Measurements from ENCODE around the gene KIAA0408.

Gene KIAA0408

GRCh38 chr6:127459231-127459641 is at the start of gene KIAA0408:
TSS of gene KIAA0408 (minus strand) at chr6:127459389. CDS start at chr6:127453981, 5,408 bp downstream.
- DNase-seq (ENCODE audit: low spot score) = peak; percentile 60

DNA sequence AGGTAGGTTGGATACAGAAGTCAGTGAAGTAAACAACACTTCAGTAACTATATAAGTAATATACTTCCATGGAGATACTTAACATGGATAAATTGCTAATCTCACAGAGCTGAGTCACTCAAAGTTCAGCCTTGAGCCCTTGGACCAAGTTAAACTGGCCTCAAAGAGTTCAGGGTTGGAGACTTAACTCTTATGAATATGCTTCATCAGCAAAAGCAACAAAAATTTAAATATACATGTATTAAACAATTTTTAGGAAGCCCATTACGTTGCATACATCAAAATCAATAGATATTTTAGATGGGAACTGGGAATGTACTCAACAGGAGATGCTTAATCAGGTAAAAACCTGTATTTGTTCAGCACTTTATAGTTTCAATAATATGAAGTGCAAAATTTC is 47.7 kb upstream of the KIAA0408 start:
- no peak for DNase-seq (ENCODE audit: low spot score)

GRCh38 chr6:127503022-127503421 is 43.8 kb upstream of the KIAA0408 start:
- no peak for DNase-seq (ENCODE audit: low spot score)

GRCh38 chr6:127497410-127497809 is 38.2 kb upstream of the KIAA0408 start:
- no peak for DNase-seq (ENCODE audit: low spot score)

GRCh38 chr6:127496471-127496870 is 37.3 kb upstream of the KIAA0408 start:
- DNase-seq (ENCODE audit: low spot score) = no peak

DNA sequence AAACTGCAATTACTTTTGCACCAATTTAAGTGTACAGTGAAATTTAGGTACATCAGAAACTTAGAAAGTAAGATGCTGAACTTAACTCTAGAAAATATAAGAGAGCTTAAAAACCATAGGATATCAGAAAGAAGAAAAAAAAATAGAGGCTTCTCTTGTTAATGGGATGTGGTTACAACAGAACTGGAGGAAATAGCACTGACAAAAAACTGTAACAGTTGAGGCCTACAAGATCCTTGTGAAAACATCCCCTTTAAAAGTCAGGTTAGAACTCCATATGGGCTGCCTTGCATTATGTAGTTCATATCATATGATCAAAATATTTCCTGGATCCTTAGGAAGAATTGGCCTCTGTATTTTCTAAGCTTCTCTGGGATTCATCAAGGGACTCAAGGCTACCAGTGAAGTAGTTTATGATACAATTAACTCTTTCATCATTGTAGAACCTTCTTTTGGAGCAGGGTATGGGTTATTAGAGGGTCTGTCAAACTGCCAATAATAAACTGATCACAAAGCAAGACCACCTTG is 35.1 kb upstream of the KIAA0408 start:
- DNase-seq (ENCODE audit: low spot score) = no peak

- DNase-seq (ENCODE audit: low spot score) = no peak
Observed at GRCh38 chr6:127489248-127489647, 30.1 kb upstream of the KIAA0408 start.

DNA sequence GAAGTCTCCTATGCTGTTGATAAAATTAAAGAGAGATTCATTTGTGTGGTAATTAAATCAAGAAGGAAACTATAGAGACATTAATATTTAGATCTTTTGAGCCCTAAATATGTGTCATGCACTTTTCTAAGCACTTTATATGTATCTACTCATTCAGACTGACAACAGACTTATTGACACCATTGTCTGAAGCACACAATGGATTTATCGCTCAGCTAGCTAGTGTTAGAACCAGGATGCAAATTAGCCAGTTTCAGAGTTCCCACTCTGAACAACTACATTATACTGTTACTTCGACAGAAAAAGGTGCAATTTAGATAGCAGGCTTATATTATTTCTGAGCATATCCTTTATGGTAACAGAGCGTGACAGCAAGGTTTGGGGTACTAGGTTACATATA is 27.7 kb upstream of the KIAA0408 start:
- no peak for DNase-seq (ENCODE audit: low spot score)

DNA sequence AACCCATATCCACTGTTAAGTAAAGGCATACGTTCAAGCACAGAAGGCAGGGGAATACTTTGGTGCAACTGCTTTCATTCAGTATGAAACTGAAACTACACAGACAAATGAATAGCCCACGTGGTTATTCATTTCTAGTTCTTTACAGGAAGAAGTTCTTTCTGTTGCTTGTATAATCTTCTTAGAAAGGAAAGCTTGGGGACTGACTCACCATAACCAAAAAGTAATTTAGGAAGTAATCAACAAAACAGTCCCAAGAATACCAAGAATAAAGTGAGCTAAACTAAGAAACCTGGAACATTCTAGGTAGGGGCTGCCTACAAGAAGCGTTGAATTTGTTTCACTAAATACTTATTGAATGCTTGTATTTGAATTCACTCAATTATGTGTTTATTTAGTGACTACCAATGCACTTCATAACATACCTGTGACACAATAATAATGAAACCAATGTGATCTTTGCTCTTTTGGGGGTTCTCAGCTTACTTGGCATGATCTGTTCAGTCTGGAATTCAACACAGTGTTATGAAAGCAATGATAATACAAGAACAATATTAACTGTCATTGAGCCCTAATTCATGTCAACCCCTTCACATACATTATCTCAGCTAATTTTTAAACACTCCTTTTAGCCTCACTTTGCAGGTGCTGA is 25.1 kb upstream of the KIAA0408 start:
- no peak for DNase-seq (ENCODE audit: low spot score)

DNA sequence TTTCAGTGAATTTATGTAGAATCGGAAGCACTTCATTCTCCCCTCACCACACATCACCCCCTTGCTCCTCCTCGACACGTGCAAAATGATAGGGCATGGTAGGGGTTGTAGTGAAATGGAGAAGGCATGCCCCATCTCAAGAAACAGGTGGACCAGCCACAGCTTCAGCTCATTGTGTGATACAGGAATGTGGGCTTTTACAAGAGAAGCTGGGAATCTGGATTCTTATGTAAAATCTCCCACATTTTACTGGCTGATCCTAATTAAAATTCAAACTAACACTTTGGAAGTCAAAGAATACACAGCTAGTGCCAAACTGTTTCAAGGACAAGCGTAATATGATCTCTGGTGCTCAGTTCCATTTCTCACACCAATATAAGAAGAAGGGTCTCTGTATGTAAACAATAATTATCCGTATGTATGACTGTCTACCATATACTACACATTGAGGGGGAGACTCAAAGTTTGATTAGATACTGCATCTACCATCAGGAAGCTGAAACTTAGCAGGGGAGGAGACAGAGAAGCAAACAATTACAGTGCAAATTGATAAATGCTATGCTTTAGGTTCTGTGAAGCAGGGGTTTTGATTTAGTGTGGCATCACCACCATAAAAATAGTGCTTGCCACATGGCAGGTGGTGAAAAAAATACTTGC is 24.3 kb upstream of the KIAA0408 start:
- DNase-seq (ENCODE audit: low spot score) = no peak

DNA sequence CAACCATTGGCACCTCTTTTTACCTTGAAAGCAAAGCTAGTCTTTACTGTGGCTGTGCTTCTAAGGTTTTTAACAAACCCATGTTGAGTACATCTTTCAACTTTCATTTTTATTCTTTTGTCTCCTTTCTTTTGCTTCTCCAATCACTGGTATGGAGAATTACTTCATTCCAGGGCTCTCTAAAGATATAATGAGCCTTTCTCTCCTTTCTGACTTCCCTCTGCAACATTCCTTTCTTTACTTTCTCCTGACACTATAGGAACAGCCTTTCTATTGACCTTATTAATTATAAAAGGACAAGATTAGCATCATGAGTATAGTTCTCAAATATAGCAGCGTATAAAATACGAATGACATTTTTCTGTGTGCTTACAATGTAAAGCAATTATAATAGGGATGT is 23.1 kb upstream of the KIAA0408 start:
- DNase-seq (ENCODE audit: low spot score) = no peak

DNA sequence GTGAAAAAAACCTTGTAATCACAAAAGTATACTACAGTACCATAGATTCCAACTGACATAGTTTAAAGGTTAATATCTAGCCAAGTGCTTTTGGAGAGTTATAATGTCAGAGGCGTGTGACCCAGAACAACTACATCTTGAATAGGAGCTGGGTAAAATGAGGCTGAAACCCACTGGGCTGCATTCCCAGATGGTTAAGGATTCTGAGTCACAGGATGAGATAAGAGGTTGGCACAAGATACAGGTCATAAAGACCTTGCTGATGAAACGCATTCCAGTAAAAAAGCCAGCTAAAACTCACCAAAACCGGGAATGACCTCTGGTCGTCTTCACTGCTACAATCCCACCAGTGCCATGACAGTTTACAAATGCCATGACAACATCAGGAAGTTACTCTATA is 22.4 kb upstream of the KIAA0408 start:
- no peak for DNase-seq (ENCODE audit: low spot score)

DNA sequence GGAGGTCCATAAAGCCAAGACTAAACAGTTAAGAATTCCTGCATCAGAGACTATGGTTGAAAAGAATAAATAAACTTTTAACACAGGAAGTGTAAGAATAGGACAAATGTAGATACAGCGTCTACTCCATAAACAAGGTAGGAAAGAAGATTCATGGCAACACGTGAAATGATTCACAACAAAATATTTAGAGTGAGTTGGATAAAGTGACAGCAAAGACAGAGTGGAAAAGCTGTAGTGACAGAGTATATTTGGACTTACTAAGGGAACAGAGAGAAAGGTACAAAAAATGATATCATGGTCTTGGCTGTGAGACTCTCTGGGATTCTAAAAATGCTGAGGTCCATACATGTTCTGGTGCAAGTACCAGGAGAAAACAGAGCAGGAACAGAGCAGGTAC is 21.9 kb upstream of the KIAA0408 start:
- DNase-seq (ENCODE audit: low spot score) = no peak

DNA sequence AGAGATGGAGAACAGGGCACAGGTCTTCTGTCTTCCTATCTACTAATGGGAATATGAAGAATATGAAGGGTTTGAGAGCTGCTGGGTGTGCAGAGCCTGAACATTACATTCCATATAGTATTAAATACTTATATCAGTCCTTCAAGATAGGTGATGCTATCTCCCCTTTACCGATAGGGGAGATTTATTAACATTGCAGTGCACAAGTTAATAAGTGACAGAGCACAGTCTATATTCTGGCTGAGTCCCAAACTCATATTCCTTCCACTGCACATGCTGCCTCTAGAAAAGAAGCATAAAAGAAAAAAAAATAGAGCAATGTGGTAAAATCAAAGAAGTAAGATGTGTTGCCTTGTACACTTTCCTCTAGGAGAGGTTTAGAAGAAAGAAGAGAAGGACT is 18.5 kb upstream of the KIAA0408 start:
- no peak for DNase-seq (ENCODE audit: low spot score)

DNA sequence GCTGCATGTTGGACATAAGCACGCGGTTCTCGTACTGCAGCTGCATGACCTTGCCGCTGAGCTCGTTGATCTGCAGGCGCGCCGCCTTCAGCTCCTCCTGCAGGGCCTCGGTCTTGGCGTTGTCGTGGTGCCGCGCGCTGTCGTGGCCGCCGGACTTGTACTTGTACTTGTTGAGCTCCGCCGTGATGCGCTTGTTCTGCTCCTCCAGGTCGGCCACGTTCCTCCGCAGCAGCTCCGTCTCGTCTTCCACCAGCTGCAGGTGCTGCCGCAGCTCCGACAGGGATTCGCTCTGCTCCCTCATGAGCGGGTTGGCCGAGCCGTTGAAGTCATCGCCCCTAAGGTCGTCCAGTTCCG is 16.6 kb upstream of the KIAA0408 start:
- DNase-seq (ENCODE audit: low spot score) = no peak

DNA sequence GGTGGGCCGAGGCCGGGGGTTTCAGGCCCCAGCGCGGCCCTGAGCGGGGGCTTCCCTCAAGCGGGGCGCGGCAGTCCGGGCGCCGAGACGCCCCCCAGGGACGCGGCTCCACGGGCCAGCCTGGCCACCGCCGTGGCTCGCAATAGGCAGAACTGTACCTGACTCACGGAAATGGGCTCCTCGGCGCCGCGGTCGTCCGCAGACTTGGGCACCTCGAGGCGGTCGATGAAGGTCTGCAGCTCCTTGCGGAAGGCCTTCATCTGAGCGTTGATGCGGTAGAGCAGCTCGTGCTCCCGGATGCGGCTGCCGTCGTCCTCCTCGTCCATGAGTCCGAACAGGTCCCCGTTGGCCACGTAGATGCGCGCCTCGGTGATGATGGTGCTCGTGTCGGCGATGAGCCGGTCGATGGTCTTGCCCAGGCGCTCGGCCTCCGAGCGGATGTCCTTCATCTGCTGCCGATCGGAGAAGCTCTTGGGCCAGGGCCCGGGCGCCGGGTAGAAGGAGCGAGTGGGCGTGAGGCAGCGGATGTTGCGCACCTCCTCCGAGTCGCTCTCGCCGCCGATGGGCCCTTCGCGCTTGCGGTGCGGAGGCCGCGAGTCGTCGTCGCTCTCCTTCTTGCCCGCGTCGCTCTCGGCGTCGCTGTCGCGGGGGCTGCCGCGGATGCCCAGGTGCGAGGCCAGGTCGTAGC is 16.1 kb upstream of the KIAA0408 start:
- DNase-seq (ENCODE audit: low spot score) = no peak

GRCh38 chr6:127471379-127472255 is 12.4 kb upstream of the KIAA0408 start:
- DNase-seq (ENCODE audit: low spot score) = no peak

DNA sequence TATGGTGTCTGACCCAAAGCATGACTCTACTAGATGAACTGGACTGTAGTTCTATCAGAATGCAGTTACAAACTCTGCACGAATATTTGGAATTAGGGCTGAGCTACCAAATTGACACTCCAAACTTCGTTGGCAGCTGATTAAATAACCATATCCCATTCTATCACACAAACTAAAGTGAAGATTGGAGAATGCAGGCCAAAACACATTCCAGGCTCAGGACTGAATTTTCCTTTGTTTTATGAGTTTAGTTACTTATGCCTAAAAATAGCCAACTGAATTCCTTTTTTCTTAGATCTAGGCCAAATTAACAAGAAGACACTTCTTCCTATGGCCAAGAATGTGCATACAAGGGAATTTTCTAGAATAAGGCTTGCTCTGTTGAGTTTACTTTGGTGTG is 9.7 kb upstream of the KIAA0408 start:
- no peak for DNase-seq (ENCODE audit: low spot score)

GRCh38 chr6:127466416-127466815 is 7.2 kb upstream of the KIAA0408 start:
- DNase-seq (ENCODE audit: low spot score) = no peak

GRCh38 chr6:127464881-127465459 is 5.8 kb upstream of the KIAA0408 start:
- DNase-seq (ENCODE audit: low spot score) = peak; percentile 87

DNA sequence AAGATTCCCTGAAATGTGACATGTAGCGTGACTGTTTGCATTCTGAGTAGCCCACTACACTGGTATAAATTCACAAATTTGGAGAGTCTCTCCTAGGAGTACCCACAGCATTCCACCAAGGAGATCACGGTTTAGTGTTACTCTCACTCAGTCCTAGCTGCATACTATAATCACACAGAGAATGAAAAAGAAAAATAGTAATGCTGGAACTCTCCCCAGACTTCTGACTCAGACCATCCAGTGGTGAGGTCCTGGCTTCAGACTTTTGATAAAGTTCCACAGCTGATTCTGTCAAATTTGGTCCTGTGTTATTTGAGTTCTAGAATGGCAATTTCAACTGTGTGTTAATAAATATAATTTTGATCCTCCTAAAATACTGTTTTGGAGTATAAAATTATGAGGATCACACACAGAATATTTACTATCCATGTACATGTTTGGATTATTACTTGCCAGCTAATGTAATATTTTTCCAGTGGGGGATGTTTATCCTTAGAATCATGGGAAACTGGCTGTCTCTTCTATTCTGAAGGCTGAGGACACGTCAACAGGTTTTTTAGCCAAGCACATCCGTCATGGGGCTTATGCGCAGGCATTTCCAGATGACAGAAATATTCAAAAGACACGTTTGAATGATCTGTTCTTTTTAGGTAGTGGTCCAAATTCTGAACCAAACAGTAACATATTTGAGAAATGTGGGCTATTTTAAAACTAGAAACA is 5.1 kb upstream of the KIAA0408 start:
- DNase-seq (ENCODE audit: low spot score) = no peak
